CD14-positive monocyte (primary cell): ENCODE measurements around the gene RAB22A. TPM values are rescaled to one million over a fixed set of nuclear protein-coding genes. Genes with fewer than 3 reads are reported as not detected.

Experiments used
- DNase-seq, 3 donors: peaks; one replicate each; pipeline ENCODE4 v3.0.0-alpha.2; 2011 to 2022
- H2AFZ ChIP-seq: 2 replicates; pipeline ENCODE4 v1.6.0; 2012; ENCODE audit warnings: mild to moderate bottlenecking, low read depth, low read length, inconsistent platforms; ENCODE audit not compliant: insufficient read depth, poor library complexity, severe bottlenecking
- H3K27ac ChIP-seq, 2 donors: 1 replicate in 1 of 2; 2 replicates in 1 of 2; pipeline ENCODE4 v1.5.1; 2012 to 2013; ENCODE audit warnings: low read length in 2 of 2, control low read depth in 1 of 2, inconsistent platforms in 1 of 2, low read depth in 1 of 2, mild to moderate bottlenecking in 1 of 2
- H3K27me3 ChIP-seq, 2 donors: one replicate each; pipeline versions ENCODE4 v1.6.0 to v1.6.1; 2011 to 2013; ENCODE audit warnings: low read length in 2 of 2; ENCODE audit not compliant: control insufficient read depth in 2 of 2, insufficient read depth in 2 of 2
- H3K36me3 ChIP-seq, 2 donors: replicated peaks in 1 of 2; 1 replicate in 1 of 2; 2 replicates in 1 of 2; pipeline versions ENCODE4 v1.5.1 to v1.6.1; 2012 to 2013; ENCODE audit warnings: low read length in 2 of 2, control low read depth in 1 of 2, inconsistent platforms in 1 of 2, mild to moderate bottlenecking in 1 of 2; ENCODE audit not compliant: insufficient read depth in 2 of 2, control insufficient read depth in 1 of 2
- H3K4me1 ChIP-seq, 2 donors: 1 replicate in 1 of 2; 2 replicates in 1 of 2; pipeline versions ENCODE4 v1.5.1 to v1.6.1; 2012 to 2013; ENCODE audit warnings: low read length in 2 of 2, control low read depth in 1 of 2, inconsistent platforms in 1 of 2, mild to moderate bottlenecking in 1 of 2, moderate library complexity in 1 of 2; ENCODE audit not compliant: insufficient read depth in 2 of 2, control insufficient read depth in 1 of 2
- H3K4me2 ChIP-seq: replicated peaks from 2 replicates; pipeline ENCODE3; 2012; ENCODE audit warnings: low read length, moderate library complexity, mild to moderate bottlenecking; ENCODE audit not compliant: poor library complexity, severe bottlenecking; ENCODE audit errors: extremely low read depth
- H3K4me3 ChIP-seq, 3 experiments: fragments of 200-600 bp in 1 of 3; sonication (generic) in 1 of 3; replicated peaks in 1 of 3; 1 replicate in 2 of 3; 2 replicates in 1 of 3; pipeline ENCODE4 v1.5.1; 2011 to 2013; ENCODE audit warnings: low read length in 3 of 3, mild to moderate bottlenecking in 3 of 3, control low read depth in 2 of 3, low read depth in 2 of 3, inconsistent platforms in 1 of 3, moderate library complexity in 1 of 3
- H3K79me2 ChIP-seq: 2 replicates; pipeline ENCODE4 v1.6.0; 2012; ENCODE audit warnings: mild to moderate bottlenecking, control low read depth, inconsistent platforms, low read length, moderate library complexity; ENCODE audit not compliant: insufficient read depth
- H3K9ac ChIP-seq: 2 replicates; pipeline ENCODE4 v1.6.0; 2017; ENCODE audit warnings: low read length, mild to moderate bottlenecking; ENCODE audit not compliant: insufficient read depth, poor library complexity, severe bottlenecking
- H3K9me3 ChIP-seq, 2 donors: replicated peaks in 1 of 2; 1 replicate in 1 of 2; 2 replicates in 1 of 2; pipeline versions ENCODE4 v1.5.1 to v1.6.1; 2012 to 2013; ENCODE audit warnings: low read length in 2 of 2, control low read depth in 1 of 2; ENCODE audit not compliant: control insufficient read depth in 1 of 2, insufficient read depth in 1 of 2
- H4K20me1 ChIP-seq: 2 replicates; pipeline ENCODE4 v1.6.0; 2012; ENCODE audit warnings: mild to moderate bottlenecking, low read length, control low read depth, moderate library complexity; ENCODE audit not compliant: insufficient read depth
- H3K27ac Mint-ChIP-seq, 7 donors: one replicate each; pipeline ENCODE4 v1.8.0; 2020; ENCODE audit warnings: mild to moderate bottlenecking in 7 of 7, mixed read lengths in 7 of 7, moderate library complexity in 6 of 7, inconsistent platforms in 2 of 7
- H3K27me3 Mint-ChIP-seq, 3 donors: one replicate each; pipeline ENCODE4 v1.8.0; 2021 to 2022; ENCODE audit warnings: low read depth in 3 of 3, mild to moderate bottlenecking in 3 of 3, mixed read lengths in 3 of 3, moderate library complexity in 3 of 3, inconsistent platforms in 1 of 3
- H3K36me3 Mint-ChIP-seq, 2 donors: one replicate each; pipeline ENCODE4 v1.8.0; 2020; ENCODE audit warnings: mixed read lengths in 2 of 2, inconsistent platforms in 1 of 2, mild to moderate bottlenecking in 1 of 2
- H3K4me1 Mint-ChIP-seq: one replicate; pipeline ENCODE4 v1.8.0; 2020; ENCODE audit warnings: mild to moderate bottlenecking, mixed read lengths
- H3K4me3 Mint-ChIP-seq, 2 donors: one replicate each; pipeline ENCODE4 v1.8.0; 2020; ENCODE audit warnings: mild to moderate bottlenecking in 2 of 2, mixed read lengths in 2 of 2, moderate library complexity in 1 of 2
- H3K9me3 Mint-ChIP-seq, 7 donors: one replicate each; pipeline ENCODE4 v1.8.0; 2020 to 2022; ENCODE audit warnings: mixed read lengths in 7 of 7, mild to moderate bottlenecking in 6 of 7, moderate library complexity in 6 of 7, inconsistent platforms in 2 of 7
- CTCF ChIP-seq: fragments of 200-600 bp; IDR thresholded peaks from one replicate; pipeline ENCODE4 v1.8.0; 2022; ENCODE audit warnings: antibody characterized with exemption, mild to moderate bottlenecking
- WGBS: methylation state at CpG from one replicate; pipeline ENCODE4 v1.1.5; 2013; ENCODE audit warnings: missing lambda C conversion rate; ENCODE audit not compliant: insufficient coverage; 5-methylcytosine and 5-hydroxymethylcytosine counted together
- intact Hi-C, 2 donors: fragments of 100-400 bp; cut with micrococcal nuclease; formaldehyde crosslinking; loops; one replicate each; pipeline versions ENCODE4 v1.15.0 to v1.15.1; 2023
- polyA plus RNA-seq, 3 donors: library from polyadenylated mRNA; depleted of rRNA in 1 of 3; unstranded in 2 of 3; stranded (reverse) in 1 of 3; fragments of 300-500 nt in 2 of 3; fragments of >200 nt in 1 of 3; fragmentation: Illumina TruSeq in 2 of 3; gene quantifications; 1 replicate in 2 of 3; 2 replicates in 1 of 3; pipeline ENCODE4 v1.2.3, GENCODE V29; 2012 to 2021

RAB22A gene
- polyA plus RNA-seq, 3 donors = 5.8 to 10.6 (median 9.8) TPM

- Histone ChIP-seq H3K27ac (peak within 1 kb of the TSS; percentile 82 to 99), H4K20me1 (peaks cover 17% of the 10 kb centered on the region), H3K4me3 (peak within 1 kb of the TSS; percentile 75 to 89 (median 77)), H3K4me1 (peaks cover 18 to 28% of the 10 kb centered on the region in 2 donors), H3K36me3 (peaks cover 0 to 14% of the 10 kb centered on the region in 2 donors), H3K9ac (peak within 1 kb of the TSS; percentile 99), H3K79me2 (peaks cover 48% of the 10 kb centered on the region), H3K9me3 (no peaks in the 10 kb centered on the region), H2AFZ (peak within 1 kb of the TSS; percentile 79), H3K27me3 (peaks cover 0 to 2% of the 10 kb centered on the region in 2 donors), H3K4me2 (peak within 1 kb of the TSS; percentile 67)
- under 1% methylated on average over 48 of the region's 51 CpGs for WGBS
- Mint-ChIP-seq H3K4me3 (peak within 1 kb of the TSS; percentile 89 to 95), H3K36me3 (peaks cover 11 to 24% of the 10 kb centered on the region in 2 donors), H3K9me3 (peaks cover 0 to 3% (median 0%) of the 10 kb centered on the region in 7 donors), H3K27me3 (peaks cover 4 to 17% (median 7%) of the 10 kb centered on the region in 3 donors), H3K27ac (peak within 1 kb of the TSS; percentile 94 to 98 (median 97)), H3K4me1 (peaks cover 36% of the 10 kb centered on the region)
- DNase-seq = peak; percentile 95 to 98 (median 96)
- intact Hi-C loops = loop anchor here (1.0 to 5.0 kb wide), 2 partner anchors 80 to 263 kb away; partner anchors contain the start of genes STX16 (in 2 of the 2) and RAB22A (in 1 of the 2)
- no peak for TF ChIP-seq CTCF
Measured at GRCh38 chr20:58388882-58389323, 79.4 kb downstream of the RAB22A start, which contains the start of gene VAPB. TSS of gene VAPB (plus strand) at chr20:58389229. CDS start at chr20:58389460, 231 bp downstream.

- Mint-ChIP-seq H3K27ac (peak overlapping the region; percentile 94 to 98 (median 97)), H3K27me3 (peaks cover 2 to 17% (median 4%) of the 10 kb centered on the region in 3 donors), H3K4me3 (peak overlapping the region; percentile 89 to 95), H3K36me3 (peaks cover 11 to 24% of the 10 kb centered on the region in 2 donors), H3K9me3 (peaks cover 0 to 3% (median 0%) of the 10 kb centered on the region in 7 donors), H3K4me1 (peaks cover 39% of the 10 kb centered on the region)
- under 1% methylated on average over 52 of the region's 56 CpGs for WGBS
- Histone ChIP-seq H3K27me3 (peaks cover 0 to 2% of the 10 kb centered on the region in 2 donors), H3K4me3 (peak overlapping the region; percentile 75 to 89 (median 77)), H3K4me2 (peak overlapping the region; percentile 67), H2AFZ (peak overlapping the region; percentile 79), H3K27ac (peak overlapping the region; percentile 82 to 99), H4K20me1 (peaks cover 23% of the 10 kb centered on the region), H3K9me3 (no peaks in the 10 kb centered on the region), H3K36me3 (peaks cover 0 to 19% of the 10 kb centered on the region in 2 donors), H3K4me1 (peaks cover 18 to 28% of the 10 kb centered on the region in 2 donors), H3K9ac (peak overlapping the region; percentile 99), H3K79me2 (peaks cover 54% of the 10 kb centered on the region)
- TF ChIP-seq CTCF = no peak
- peak; percentile 20 to 56 (median 34) for DNase-seq
- intact Hi-C loops = loop anchor here (1.0 to 5.0 kb wide), 2 partner anchors 80 to 263 kb away; partner anchors contain the start of genes STX16 (in 2 of the 2) and RAB22A (in 1 of the 2)
Measured at GRCh38 chr20:58389324-58389967, 79.9 kb downstream of the RAB22A start.
